HG03565 (cell line): ENCODE data around the gene ETF1.

ENCODE experiments used
- ATAC-seq: cut with Tn5 transposase; IDR thresholded peaks from one replicate; pipeline ENCODE4 v1.9.1; 2021; ENCODE audit warnings: mild to moderate bottlenecking, moderate library complexity; ENCODE audit not compliant: unreplicated experiment

Gene ETF1

DNA sequence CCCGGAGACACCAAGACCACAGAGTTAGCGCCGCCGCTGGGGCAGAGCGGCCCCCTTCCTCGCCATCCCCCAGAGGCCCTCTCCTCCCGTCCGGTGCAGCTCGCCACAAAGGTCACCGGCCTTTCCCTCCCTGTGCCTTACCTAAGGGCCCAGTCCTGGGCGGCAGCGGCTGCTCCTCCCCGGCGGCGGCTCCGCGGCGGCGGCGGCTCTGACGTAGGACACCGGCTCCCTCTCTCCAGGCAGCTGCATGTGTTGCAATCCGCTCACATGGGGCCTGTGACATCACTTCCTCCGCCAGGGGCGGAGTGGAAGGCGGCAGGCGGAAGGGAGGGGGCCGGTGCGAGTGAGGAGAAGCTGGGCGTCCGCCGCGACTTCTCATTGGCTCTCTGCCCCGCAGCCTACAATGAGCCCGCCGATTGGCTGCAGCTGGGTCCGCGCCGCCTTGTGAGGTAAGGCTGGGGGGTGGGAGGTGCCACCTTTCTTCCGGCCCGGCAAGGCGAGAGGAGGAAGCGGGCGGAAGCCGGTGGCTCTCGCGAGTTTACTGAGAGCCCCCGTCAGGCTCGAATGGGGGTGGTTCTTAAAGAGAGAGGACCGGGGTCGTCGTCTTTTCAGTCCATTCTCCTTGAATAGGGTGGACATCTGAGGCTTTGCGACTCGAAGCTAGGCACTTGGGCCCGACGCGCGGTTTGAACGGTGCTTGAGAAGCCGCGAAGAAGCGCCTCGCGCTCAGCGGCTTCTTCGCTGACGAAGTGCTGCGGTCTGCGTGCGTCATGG lies at the start of gene ETF1:
Gene ETF1 (minus strand): TSS at position 281 of the 774 bp plus-strand sequence. CDS start 318 bp downstream, outside the sequence.
- ATAC-seq, result peak; percentile 83

DNA sequence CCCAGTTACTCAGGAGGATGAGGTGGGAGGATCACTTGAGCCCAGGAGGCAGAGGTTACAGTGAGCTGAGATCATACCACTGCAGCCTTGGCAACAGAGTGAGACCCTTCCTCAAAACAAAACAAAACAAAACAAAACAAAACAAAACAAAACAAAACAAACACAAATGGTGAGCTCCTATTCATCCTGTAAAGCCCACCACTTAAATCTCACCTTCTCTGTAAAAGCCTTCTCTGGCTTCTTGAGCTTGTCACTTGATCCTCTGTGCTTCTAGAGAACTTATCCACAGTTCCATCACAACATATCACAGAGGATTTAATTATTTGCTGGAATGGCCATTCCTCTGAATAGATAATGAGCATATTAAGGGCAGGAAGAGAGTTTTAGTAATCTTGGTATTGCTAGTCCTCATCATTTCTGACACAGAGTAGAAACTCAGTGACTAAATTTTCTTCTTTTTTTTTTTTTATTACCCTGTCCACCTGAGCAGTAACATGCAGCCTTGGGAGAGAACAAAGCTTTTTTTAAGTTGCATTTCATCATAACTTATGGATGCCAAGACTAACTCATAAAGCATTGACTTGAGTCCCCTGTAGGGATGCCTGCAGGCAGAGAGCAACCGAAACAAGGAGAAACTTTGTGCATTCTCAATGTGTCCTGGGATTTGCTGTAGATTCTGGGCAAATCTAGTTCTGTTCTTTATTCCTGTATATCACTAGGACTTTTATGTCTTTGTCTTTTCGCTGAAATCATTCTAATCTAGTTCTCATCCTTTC lies 45.2 kb upstream of the ETF1 start:
- no peak for ATAC-seq

DNA sequence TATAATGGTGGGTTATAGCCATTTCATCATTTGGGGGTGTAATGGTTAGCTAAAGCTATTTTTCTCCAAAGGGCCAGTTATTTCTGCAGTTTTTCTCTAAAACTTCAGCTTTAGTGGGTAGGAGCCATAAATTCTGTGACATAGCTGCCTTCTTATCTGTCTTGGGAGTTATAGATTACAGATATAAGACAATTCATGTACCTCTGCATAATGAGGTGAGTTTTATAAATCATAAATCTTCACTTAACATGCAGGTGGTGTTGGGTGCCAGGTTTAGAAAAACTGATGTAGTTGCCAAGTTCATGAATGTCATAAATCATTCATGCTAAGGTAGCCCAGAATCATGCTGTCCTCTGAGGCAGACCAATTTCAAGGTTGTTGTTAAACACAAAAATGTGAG lies 42.1 kb upstream of the ETF1 start:
- ATAC-seq, result no peak

DNA sequence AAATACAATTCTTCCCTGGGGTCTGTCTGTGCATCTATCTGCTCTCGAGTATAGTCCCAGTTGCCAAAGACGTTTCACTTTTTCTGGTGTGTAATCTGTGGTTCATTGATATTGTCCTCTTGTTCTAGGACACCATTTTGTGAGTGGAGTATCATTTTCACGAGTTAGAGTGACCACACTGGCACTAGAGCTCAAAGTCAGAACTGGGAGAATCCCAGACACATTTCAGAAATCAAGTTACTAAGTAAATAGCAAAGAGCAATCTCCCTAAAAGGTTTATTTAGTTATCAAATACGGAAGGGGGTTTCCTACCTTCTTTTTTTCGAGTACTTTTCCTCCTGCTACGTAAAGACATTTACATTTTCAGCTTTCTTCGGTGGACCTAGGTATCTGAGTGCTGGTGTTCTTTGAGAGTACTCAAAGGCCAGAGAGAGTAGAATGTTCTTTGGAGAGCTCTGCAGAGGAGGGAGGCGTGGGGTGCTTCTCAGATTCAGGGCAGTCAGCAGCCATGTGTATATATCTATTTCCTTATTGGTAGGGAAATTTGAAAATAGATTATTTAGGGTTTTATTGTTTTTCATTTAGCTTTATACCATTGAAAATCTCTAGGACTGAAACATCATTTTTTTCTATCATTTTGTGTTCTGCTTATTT lies 41.1 kb upstream of the ETF1 start:
- ATAC-seq, result no peak

DNA sequence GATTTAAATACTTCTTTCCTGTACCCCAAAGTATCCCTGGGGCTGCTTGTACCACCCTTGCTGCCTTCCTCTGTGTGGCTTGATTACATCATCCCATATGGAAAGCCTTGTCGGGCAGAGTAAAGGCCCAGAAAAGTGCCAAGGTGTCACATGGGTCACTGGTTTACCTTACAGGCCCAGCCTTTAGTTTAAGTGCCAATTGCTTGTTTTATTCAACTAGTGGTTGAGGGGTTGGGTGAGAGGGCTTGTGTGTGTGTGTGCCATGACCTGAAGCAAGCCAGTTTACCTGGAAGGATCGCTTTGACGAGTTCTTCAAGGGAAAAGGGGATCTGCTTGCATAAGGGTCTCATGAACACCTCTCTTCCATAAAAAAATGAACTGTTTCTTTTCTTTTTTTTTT lies 39.9 kb upstream of the ETF1 start:
- no peak for ATAC-seq

DNA sequence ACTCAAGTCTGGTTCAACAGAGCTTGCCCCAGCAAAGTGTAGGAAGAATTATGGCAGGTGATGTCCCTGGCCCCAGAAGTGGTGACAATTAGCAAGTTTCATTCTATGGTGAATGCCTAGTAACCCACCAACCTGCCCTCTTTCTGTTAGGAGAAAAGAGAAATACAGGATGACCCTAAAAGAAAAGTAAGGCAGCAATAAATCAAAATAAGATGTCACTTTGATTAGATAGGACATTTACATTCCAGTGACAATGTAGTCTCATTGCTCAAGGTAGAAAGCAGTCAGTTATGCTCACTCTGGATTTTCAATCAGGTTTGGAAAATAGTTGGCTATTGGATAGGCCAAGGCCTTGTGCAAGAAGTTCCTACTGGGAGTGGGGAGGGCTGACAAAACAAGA lies 37.7 kb upstream of the ETF1 start:
- no peak for ATAC-seq

DNA sequence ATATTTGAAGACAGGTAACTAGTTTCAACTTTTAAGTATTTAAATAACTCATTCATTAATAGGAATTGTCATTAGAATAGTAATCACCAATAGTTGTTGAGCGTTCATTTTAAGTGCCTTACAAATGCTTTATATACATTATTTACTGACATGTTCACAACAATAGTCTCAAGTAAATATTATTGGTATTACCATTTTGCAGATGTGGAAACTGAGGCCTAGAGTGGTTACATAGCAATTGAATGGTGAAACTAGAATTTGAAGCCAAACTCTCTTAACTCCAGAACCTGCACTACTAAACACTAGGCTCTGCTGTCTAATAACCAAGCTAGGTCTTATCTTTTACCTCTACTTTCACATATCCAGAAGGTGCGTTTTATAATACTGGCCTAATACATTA lies 37.0 kb upstream of the ETF1 start:
- ATAC-seq, result no peak

DNA sequence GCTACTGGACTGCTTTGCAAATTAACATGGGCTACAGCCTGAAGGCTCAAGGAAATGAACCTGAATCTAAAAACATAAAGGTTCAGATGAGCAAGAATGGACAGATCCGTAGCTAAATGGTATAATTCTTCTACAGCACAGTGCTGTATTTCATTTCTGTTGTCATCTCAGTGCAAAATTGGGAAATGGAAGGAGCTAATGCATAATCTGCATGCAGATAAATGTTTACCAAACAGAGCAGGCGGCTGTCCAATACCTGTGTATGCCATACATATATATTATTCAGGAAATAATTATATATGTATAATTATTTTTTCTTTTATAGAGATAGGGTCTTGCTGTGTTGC lies 36.5 kb upstream of the ETF1 start:
- ATAC-seq, result no peak

DNA sequence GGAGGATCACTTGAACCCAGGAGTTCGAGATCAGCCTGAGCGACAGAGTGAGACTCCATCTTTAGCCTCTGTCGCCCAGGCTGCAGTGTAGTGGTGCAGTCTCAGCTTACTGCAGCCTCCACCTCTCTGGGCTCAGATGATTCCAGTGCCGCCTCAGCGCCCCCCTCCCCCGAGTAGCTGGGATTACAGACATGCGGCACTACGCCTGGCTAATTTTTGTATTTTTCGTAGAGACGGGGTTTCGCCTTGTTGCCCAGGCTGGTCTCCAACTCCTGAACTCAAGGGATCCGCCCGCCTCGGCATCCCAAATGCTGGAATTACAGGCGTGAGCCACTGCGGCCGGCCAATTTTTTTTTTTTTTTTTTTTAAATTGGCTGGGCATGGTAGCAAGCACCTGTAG lies 34.4 kb upstream of the ETF1 start:
- ATAC-seq, result no peak

DNA sequence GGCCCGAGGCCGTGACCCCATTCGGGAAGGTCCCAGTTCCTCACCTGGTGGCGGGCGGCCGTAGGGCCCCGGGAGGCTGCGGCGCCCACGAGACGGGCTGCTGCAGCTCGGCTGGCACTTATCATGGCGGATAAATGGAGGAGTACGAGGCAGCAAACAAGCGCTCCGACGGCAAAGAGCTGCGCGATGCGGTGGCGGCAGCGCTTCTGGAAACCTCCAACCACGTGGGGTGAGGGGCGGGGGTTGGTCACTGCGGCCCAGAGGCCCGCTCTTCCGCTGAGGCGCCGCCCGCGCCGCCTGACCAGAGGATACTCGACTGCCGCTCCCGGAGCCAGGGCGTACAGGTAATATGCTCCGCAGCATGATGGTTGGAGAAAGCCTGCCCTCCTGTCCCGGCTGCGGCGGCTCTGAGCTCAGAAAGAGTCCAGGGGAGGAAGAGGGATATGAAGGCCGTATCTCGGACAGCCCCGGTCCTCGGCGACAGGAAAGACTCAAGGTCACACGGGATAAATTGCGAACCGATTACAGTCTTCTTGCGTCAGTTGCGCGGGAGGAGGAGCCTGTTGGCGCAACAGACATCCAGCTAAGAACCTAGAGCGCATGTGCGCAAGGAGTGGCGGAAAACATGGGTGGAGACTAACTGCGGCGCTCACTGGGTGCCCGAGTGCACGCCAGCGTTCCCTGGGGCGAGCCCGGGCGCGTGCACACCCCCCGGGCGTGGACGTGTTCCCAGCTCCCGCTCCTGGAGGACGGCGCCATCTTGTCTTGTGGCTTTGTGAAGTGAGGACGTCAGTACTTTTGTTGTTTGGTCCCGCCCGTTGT lies 32.4 kb upstream of the ETF1 start, which contains the start of gene HSPA9:
Gene HSPA9 (minus strand): TSS at position 208 of the 822 bp plus-strand sequence. CDS start 83 bp downstream, at position 125.
- peak; percentile 77 for ATAC-seq

DNA sequence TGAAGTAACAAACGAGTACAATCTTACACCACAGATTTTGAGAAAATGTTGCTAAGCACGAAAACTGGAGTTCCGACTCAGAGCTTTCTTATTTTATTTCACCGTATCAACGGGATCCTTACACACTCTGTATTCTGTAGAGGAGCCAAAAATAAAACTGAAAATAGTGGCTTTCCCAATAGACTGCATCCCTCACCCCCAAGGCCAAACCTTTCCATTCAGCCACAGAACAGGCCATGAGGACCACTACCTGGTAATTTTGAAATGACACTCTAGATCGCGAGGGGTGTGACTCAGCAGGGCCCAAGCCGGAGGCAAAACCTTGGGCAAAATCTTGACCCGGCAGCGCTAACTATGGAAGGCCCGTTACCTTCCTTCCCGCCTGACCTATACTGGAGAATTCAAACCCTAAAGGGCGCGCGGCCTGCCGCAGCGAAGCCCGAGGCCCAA lies 31.7 kb upstream of the ETF1 start:
- ATAC-seq, result no peak

DNA sequence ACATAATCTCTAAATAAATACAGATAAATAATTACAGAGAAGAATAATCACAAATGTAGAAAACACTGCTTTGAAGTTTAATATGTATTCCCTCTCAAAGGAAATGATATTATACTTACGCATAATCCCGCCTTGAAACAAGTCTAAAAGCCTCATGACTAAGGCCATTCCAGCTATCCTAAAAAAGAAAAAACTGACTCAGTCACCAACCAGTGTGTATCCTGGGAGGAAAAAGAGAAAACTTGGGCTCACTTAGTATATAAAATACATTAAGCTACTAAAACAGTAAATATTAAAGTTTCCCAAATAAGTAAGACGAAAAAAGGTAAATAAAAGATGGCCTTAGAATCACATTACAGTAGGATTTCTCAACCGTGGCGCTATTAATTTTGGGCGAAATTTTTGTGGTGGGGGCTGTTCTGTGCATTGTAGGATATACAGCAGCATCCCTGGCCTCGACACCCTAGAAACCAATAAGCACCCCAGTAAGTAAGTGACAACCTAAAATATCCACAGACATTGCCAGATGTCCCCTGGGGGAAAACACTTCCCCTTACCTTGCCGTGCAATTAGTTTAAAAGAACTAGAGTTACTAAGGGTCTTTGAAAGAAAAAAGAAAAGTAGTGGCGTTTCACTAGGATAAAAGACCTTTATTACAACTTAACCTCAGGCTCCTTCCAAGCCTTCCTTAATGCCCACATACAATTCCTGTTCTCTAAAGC lies 31.1 kb upstream of the ETF1 start:
- ATAC-seq, result no peak

DNA sequence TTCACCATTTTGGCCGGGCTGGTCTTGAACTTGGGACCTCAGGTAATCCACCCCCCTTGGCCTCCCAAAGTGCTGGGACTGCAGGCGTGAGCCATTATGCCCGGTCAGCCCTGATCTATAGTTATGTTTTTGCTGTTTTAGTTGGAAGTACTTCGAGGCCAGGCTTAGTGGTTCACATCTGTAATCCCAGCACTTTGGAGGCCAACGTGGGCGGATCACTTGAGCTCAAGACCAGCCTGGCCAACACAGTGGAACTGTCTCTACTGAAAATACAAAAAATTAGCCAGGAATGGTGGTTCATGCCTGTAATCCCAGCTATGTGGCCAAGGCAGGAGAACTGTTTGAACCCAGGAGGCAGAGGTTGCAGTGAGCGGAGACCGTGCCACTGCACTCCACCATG lies 30.2 kb upstream of the ETF1 start:
- no peak for ATAC-seq

DNA sequence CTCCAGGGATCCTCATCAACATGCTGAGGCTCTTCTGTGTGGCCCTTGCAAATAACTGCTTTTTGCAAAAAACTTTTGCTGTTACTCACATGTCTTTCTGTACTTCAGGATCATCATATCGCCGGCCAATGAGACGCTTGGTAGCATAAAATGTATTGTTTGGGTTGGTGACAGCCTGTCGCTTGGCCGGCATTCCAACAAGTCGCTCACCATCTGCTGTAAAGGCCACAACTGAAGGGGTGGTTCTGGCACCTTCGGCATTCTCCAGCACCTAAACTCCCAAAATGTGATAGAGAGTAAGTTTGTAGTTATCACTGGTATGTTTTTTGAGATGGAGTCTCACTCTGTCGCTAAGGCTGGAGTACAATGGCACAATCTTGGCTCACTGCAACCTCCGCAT lies 27.8 kb upstream of the ETF1 start:
- no peak for ATAC-seq

DNA sequence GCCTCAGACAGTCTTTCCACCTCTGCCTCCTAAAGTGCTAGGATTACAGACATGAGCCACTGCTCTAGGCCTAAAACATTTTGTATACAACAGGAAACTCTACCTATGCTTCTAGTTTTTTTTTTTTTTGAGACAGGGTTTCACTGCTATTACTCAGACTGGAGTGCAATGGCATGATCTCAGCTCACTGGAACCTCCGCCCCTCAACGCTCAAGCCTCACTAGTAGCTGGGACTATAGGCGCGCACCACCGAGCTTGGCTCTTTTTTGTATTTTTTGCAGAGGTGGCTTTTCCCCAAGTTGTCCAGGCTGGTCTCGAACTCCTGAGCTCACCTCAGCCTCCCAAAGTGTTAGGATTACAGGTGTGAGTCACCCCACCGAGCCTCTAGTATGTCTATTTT lies 26.7 kb upstream of the ETF1 start:
- ATAC-seq, result no peak

DNA sequence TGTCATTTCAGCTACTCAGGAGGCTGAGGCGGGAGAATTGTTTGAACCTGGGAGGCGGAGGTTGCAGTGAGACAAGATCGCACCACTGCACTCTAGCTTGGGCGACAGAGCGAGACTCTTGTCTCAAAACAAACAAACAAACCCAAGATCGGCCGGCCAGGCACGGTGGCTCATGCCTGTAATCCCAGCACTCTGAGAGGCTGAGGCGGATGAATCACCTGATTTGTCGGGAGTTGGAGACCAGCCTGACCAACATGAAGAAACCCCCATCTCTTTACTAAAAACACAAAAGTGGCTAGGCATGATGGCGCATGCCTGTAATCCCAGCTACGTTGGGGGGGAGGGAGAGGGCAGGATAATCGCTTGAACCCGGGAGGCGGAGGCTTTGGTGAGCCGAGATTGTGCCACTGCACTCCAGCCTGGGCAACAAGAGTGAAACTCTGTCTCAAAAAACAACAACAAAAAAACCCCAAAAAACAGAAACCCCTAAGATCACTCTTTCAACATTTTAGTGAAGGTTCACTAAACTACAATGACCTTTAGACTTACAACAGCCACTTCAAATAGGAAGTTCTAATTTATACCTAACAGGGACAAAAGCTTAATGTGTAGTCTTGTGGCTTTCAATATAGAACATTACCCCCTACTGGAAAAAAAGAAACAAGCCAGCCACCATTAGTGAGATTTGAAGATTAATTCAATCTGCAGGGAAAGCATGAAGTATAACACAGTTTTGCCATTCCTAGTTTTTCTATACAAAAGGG lies 25.2 kb upstream of the ETF1 start:
- ATAC-seq, result no peak

DNA sequence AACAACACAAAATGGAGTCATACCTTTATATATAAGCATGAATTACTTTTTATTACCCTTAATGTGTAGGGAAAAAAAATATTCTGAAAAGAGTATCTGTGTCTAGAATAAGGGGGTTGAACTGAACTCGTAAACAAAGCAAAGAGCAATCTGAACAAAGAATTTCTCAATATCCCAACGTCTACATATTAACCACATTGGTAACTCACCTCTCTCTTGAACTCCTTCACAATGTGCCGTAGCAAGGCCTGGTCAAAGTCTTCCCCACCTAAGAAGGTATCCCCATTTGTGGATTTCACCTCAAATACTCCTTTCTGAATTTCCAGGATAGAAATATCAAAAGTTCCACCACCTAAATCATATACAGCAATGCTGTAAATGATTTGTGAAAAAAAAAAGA lies 23.8 kb upstream of the ETF1 start:
- no peak for ATAC-seq

DNA sequence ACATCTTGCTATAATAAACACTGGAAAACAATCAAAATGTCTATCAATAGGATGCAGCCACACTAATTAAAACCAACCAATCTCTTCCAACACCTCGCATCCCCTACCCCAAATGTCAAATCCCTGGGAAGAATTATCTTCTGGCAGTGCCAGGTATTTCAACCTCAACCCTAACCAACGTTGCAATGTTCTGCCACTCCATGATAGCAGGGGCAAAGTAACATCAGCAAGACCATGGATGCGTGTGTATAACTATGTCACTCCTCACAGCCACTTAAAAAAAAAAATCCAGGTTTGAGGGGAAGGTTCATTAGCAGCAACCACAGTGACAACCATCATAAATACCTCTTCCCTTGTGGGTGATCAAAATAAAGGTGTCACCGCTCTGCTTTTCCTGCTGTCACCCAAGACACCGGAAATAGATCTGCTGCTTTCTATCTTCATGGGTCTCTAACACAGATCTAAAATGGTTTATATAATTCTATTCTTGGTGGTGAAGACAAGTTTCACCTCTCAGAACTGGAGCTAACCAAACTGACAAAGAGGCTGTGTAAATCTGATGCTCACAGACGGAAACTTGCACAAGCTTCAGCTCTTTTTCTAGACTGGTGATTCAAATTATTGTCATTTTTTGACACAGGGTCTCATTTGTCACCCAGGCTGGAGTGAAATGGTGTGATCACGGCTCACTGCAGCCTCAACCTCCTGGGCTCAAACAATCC lies 22.2 kb upstream of the ETF1 start:
- ATAC-seq, result no peak

DNA sequence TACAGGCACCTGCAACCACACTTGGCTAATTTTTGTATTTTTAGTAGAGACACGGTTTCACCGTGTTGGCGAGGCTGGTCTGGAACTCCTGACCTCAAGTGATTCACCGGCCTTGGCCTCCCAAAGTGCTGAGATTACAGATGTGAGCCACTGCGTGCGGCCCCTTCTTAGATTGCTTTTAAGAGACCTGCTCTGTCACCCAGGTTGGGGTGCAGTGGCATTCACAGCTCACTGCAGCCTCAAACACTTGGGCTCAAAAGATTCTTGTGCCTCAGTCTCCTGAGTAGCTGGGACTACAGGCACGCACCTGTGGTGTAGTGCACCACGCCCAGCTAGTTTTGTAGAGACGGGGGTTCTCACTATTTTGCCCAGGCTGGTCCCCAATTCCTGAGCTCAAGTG lies 21.2 kb upstream of the ETF1 start:
- ATAC-seq, result no peak
